ENCODE data around the gene DEF6.

DEF6 gene

GRCh38 chr6:35310265-35310831 lies 12.7 kb downstream of the DEF6 start:
- Histone ChIP-seq H3K27me3 (replicated peaks; ENCODE audit: insufficient read depth, low read length) (no peaks in the 10 kb centered on the region), H3K4me3 (ENCODE audit: low read length) (no peak overlapping the region), H3K9me2 (replicated peaks; ENCODE audit: insufficient read depth, low read length) (no peaks in the 10 kb centered on the region), H2AFZ (ENCODE audit: low read length) (no peak overlapping the region), H3K9me3 (replicated peaks; ENCODE audit: insufficient read depth, low read length) (no peaks in the 10 kb centered on the region), H3F3A (ENCODE audit: insufficient read depth, low read length) (no peaks in the 10 kb centered on the region), H3K4me1 (ENCODE audit: low read length) (peaks cover 26% of the 10 kb centered on the region), H3K9ac (ENCODE audit: low read length) (no peak overlapping the region), H3K27ac (ENCODE audit: low read length) (no peak overlapping the region), H3K4me2 (ENCODE audit: low read depth, low read length) (no peak overlapping the region), H3K79me2 (ENCODE audit: low read length) (peaks cover 31% of the 10 kb centered on the region), H4K20me1 (ENCODE audit: insufficient read depth, low read length) (no peaks in the 10 kb centered on the region), H3K36me3 (replicated peaks; ENCODE audit: insufficient read depth, low read length) (no peaks in the 10 kb centered on the region)
- DNase-seq, result no peak
- TF ChIP-seq EZH2 (optimal IDR thresholded peaks at IDR 0.05; ENCODE audit: low read depth, low read length) (no peak), CTCF (IDR thresholded peaks at IDR 0.05; ENCODE audit: low read length) (no peak), EZH2phosphoT487 (IDR thresholded peaks at IDR 0.05; ENCODE audit: low read length) (no peak)

GRCh38 chr6:35311390-35312075 lies 13.9 kb downstream of the DEF6 start:
- peaks cover 25% of the 10 kb centered on the region for H3K79me2 ChIP-seq (ENCODE audit: low read length)
- H3K27ac ChIP-seq (ENCODE audit: low read length), result peak overlapping the region; percentile 5; the same call in 1 of the 2 replicates
- H3F3A ChIP-seq (ENCODE audit: insufficient read depth, low read length), result no peaks in the 10 kb centered on the region
- DNase-seq, result no peak
- no peaks in the 10 kb centered on the region for H3K27me3 ChIP-seq (replicated peaks; ENCODE audit: insufficient read depth, low read length)
- peaks cover 26% of the 10 kb centered on the region for H3K4me1 ChIP-seq (ENCODE audit: low read length)
- no peaks in the 10 kb centered on the region for H3K36me3 ChIP-seq (replicated peaks; ENCODE audit: insufficient read depth, low read length)
- H2AFZ ChIP-seq (ENCODE audit: low read length), result no peak overlapping the region
- H3K4me2 ChIP-seq (ENCODE audit: low read depth, low read length), result peak overlapping the region; percentile 8; the same call in 1 of the 2 replicates
- TF ChIP-seq EZH2 (optimal IDR thresholded peaks at IDR 0.05; ENCODE audit: low read depth, low read length), result no peak
- no peak for TF ChIP-seq CTCF (IDR thresholded peaks at IDR 0.05; ENCODE audit: low read length)
- no peak for TF ChIP-seq EZH2phosphoT487 (IDR thresholded peaks at IDR 0.05; ENCODE audit: low read length)
- no peaks in the 10 kb centered on the region for H3K9me2 ChIP-seq (replicated peaks; ENCODE audit: insufficient read depth, low read length)
- H3K9me3 ChIP-seq (replicated peaks; ENCODE audit: insufficient read depth, low read length), result no peaks in the 10 kb centered on the region
- no peak overlapping the region for H3K9ac ChIP-seq (ENCODE audit: low read length)
- H4K20me1 ChIP-seq (ENCODE audit: insufficient read depth, low read length), result no peaks in the 10 kb centered on the region
- H3K4me3 ChIP-seq (ENCODE audit: low read length), result no peak overlapping the region

- Histone ChIP-seq H2AFZ (ENCODE audit: low read length) (no peak overlapping the region), H3K79me2 (ENCODE audit: low read length) (peaks cover 18% of the 10 kb centered on the region), H3K27me3 (replicated peaks; ENCODE audit: insufficient read depth, low read length) (no peaks in the 10 kb centered on the region), H3K9me3 (replicated peaks; ENCODE audit: insufficient read depth, low read length) (no peaks in the 10 kb centered on the region), H3F3A (ENCODE audit: insufficient read depth, low read length) (no peaks in the 10 kb centered on the region), H3K9me2 (replicated peaks; ENCODE audit: insufficient read depth, low read length) (no peaks in the 10 kb centered on the region), H4K20me1 (ENCODE audit: insufficient read depth, low read length) (no peaks in the 10 kb centered on the region), H3K4me2 (ENCODE audit: low read depth, low read length) (no peak overlapping the region), H3K36me3 (replicated peaks; ENCODE audit: insufficient read depth, low read length) (no peaks in the 10 kb centered on the region), H3K9ac (ENCODE audit: low read length) (no peak overlapping the region), H3K4me3 (ENCODE audit: low read length) (no peak overlapping the region), H3K27ac (ENCODE audit: low read length) (peak overlapping the region; percentile 7; the same call in 1 of the 2 replicates), H3K4me1 (ENCODE audit: low read length) (peaks cover 26% of the 10 kb centered on the region)
- no peak for DNase-seq
- TF ChIP-seq CTCF (IDR thresholded peaks at IDR 0.05; ENCODE audit: low read length), result no peak
- TF ChIP-seq EZH2 (optimal IDR thresholded peaks at IDR 0.05; ENCODE audit: low read depth, low read length), result no peak
- no peak for TF ChIP-seq EZH2phosphoT487 (IDR thresholded peaks at IDR 0.05; ENCODE audit: low read length)
Observed at GRCh38 chr6:35312076-35312800, 14.6 kb downstream of the DEF6 start.

Measured in MM.1S (cell line).